NCI-H1048 (cell line): ENCODE measurements around the gene MATK.

ENCODE experiments used
- DNase-seq: peaks from one replicate; lab custom pipeline; 2025; lab: John Stamatoyannopoulos, UW

MATK gene

DNA sequence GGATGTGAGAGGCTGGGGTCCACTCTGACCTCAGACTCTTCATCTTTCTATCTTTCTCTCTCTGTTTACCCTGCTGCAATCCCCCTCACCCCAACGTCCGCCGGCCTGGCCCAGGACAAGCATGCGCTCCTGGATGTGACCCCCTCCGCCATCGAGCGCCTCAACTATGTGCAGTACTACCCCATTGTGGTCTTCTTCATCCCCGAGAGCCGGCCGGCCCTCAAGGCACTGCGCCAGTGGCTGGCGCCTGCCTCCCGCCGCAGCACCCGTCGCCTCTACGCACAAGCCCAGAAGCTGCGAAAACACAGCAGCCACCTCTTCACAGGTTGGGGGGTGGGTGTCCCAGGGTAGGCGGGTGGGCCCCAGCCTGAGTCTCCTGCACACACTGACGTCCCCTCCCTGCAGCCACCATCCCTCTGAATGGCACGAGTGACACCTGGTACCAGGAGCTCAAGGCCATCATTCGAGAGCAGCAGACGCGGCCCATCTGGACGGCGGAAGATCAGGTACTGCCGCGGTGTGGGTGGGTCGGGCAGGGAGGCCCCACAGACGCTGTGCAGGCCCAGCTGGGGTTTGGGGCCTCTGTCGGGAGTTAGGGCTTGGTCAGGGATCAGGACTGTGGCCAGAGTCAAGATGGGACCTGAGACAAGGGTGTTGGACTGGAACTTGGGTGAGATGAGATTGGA is 39.7 kb downstream of the MATK start:
- no peak for DNase-seq

DNA sequence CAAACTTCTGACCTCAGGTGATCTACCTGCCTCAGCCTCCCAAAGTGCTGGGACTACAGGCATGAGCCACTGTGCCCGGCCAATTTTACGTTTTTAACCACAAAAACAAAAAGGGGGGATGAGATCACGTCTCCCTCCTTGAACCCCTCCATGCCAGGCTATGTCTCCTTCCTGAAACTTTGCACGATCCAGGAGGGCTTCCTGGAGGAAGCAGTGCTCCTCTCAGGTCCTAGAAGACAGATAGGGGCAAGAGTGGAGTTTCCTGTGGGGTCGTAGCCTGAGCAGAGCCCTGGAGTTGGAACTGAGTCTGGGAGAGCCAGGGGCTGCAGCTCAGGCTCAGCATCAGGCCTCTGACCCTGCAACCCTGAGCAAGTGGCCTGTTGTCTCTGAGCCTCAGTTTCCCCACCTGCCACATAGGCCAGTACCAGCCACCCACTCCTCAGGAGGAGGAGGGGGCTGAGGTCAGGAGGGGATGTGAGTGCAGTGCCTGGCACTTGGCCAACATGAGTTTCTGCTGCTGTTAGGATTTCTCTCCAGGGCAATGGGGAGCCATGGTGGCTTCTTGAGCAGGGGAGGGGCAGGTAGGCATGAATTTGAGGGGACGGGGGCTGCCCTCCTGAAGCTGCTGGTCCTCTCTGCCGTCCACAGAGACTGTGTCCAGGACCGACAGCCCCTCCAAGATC is 40.7 kb downstream of the MATK start:
- no peak for DNase-seq

DNA sequence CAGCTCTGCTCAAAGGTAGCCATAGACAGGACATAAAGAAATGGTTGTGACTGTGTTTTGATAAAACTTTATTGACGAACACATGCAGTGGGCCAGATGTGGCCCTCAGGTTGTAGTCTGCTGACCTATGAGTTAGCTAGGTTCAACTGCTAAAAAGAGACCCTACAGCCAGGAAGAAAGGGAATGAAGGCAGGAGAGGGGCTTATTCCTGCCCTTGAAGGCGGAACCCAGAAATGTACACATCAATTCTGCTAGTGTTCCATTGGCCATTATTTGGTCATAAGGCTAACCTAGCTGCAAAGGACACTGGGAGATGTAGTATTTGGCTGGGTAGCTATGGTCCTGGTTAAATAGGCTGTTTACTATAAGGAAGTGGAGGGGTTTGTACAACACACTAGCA is 42.7 kb downstream of the MATK start:
- DNase-seq, result no peak

DNA sequence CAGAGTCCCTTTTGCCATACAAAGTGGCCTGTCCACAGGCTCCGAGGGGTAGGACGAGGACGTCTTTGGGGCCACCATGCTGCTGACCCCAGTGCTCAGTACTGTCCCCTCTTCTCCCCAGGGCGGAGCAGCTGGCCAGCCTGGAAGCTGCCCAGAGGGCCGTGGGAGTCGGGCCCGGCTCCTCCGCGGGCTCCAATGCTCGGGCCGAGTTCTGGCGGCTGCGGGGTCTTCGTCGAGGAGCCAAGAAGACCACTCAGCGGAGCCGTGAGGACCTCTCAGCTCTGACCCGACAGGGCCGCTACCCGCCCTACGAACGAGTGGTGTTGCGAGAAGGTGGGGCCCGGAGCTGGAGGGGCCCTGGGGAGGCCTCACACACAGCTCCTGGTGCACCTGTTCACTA is 45.8 kb downstream of the MATK start:
- no peak for DNase-seq

DNA sequence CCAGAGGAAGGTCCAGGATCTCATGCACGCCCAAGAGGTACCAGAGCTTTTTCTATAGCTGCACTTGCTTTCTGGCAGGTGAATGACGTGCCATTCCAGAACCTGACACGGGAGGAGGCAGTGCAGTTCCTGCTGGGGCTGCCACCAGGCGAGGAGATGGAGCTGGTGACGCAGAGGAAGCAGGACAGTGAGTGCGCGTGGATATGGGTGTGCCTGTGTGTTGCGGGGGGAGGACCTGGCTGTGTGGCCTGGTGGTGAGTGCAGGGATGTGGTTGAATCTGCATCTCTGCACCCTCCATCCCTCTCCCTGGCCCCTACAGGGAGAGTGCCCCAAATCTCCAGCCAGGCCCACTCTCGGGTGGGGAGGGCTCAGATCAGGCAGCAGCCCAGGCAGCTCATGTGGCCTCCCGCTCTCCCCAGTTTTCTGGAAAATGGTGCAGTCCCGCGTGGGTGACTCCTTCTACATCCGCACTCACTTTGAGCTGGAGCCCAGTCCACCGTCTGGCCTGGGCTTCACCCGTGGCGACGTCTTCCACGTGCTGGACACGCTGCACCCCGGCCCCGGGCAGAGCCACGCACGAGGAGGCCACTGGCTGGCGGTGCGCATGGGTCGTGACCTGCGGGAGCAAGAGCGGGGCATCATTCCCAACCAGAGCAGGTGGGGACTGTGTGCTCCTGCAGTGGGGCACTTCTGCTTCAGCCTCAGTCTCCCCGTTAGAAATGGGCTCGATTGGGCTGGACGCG is 47.5 kb downstream of the MATK start:
- DNase-seq, result no peak

DNA sequence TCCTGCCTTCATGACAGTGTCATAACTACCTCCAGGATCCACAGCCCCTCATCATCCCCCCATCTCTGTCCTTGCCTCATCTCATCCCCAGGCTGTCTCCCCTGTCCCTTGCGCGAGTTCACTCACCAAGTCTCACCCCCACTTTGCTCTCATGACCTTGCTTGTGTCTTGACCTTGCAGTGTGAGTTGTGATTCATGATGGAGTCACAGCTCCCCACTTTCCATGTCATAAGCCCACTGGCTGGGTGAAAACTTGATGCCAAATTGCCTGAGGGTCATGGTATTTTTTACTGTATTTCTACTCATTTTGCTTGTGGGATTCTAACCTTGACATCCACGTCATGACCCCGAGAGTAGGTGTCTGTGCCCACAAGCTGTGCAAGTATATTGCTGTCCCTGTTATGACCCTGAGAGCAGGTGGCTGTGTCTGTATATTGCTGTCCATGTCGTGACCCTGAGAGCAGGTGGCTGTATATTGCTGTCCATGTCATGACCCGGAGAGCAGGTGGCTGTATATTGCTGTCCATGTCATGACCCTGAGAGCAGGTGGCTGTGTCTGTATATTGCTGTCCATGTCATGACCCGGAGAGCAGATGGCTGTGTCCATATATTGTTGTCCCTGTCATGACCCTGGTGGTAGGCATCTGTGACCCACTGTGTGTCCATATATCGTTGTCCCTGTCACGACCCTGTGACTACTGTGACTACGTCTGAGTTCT is 48.5 kb downstream of the MATK start:
- no peak for DNase-seq

DNA sequence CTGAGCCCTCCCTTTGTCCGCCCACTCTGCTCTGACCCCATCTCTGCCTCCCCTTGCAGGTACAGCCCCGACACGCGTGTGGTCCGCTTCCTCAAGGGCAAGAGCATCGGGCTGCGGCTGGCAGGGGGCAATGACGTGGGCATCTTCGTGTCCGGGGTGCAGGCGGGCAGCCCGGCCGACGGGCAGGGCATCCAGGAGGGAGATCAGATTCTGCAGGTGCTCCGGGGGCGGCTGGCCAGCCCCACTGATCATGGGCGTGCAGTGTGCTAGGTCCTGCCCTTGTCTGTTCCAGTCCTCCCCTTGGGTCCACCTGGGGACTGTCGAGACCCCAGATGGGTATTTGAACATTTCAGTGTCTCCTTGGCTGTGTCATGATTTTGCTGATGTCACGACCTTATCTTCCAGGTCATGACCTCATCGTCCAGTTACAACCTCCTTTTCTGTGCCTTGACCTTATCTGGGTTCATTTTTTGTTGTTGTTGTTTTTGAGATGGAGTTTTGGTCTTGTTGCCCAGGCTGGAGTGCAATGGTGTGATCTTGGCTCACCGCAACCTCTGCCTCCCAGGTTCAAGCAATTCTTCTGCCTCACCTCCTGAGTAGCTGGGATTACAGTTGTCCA is 50.0 kb downstream of the MATK start:
- DNase-seq, result no peak

DNA sequence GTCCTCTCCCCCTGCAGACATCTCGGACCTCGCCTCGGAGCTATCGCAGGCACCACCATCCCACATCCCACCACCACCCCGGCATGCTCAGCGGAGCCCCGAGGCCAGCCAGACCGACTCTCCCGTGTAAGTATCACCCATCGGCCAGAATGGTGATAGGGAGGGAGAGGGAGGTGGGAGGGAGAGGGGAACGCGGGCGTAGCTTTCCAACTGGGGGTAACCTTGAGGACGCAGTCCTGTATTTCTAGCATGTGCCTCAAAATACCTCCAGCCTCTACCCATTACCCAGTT is 51.9 kb downstream of the MATK start:
- DNase-seq, result no peak

DNA sequence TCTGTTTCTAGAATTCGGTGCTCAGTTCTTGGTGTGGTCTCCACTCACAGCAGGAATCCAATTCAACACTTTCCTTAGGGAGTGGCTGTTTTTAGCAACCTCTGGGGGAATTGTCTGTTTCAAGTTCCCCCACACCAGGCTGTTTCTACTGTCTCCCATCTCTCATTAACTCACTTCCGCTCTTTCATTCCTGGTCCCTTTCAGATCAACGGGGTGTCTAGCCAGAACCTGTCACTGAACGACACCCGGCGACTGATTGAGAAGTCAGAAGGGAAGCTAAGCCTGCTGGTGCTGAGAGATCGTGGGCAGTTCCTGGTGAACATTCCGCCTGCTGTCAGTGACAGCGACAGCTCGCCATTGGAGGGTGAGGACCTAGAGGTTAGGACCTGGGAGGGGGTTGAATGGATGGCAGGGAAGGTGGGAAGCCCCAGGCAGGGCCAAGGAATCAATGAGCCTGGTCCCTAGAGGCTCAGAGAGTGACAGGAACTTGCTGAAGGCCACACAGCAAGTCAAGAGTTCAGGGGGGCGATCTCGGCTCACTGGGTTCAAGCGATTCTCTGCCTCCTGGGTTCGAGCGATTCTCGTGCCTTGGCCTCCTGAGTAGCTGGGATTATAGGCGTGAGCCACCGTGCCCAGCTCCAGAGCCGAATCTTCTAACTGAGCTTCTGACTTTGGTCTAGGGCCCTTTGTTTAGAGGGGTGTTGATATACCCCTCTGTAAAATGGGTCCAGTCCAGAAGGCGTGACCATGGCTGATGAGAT is 52.5 kb downstream of the MATK start:
- DNase-seq, result no peak

DNA sequence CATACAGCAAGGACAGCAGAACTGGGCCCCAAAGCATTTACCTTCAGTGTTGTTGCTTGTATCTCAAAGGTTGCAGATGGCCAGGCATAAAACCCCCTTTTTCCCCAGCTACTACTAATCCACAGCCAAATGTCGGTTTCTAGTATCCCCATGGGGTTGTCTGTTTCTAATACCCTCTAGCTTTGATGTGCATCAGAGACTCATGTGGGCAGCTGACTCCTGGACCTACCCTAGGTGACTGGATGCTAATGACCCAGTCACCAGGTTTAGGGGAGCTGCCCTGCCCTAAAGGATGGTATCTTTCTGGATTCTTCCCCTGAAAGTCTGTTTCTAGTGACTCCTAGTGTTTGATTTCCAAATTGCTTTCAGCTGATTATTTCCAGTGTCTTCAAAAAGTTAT is 54.1 kb downstream of the MATK start:
- no peak for DNase-seq

DNA sequence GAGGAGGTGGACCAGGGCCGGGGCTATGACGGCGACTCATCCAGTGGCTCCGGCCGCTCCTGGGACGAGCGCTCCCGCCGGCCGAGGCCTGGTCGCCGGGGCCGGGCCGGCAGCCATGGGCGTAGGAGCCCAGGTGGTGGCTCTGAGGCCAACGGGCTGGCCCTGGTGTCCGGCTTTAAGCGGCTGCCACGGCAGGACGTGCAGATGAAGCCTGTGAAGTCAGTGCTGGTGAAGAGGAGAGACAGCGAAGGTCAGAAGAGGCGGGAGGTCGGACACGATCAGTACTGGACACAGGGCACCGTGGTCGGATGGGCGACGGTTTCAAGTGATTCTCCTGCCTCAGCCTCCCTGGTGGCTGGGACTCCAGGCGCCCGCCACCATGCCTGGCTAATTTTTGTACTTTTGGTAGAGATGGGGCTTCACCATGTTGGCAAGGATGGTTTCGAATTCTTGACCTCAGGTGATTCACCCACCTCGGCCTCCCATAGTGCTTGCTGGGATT is 55.7 kb downstream of the MATK start:
- DNase-seq, result no peak
